ENCODE data around the gene ROMO1. TPM values are rescaled to one million over a fixed set of nuclear protein-coding genes. Genes with fewer than 3 reads are reported as not detected.

The ROMO1 gene
- total and polyA plus RNA-seq, 8 donors, result 38.6 to 310 (median 63.6) TPM

DNA sequence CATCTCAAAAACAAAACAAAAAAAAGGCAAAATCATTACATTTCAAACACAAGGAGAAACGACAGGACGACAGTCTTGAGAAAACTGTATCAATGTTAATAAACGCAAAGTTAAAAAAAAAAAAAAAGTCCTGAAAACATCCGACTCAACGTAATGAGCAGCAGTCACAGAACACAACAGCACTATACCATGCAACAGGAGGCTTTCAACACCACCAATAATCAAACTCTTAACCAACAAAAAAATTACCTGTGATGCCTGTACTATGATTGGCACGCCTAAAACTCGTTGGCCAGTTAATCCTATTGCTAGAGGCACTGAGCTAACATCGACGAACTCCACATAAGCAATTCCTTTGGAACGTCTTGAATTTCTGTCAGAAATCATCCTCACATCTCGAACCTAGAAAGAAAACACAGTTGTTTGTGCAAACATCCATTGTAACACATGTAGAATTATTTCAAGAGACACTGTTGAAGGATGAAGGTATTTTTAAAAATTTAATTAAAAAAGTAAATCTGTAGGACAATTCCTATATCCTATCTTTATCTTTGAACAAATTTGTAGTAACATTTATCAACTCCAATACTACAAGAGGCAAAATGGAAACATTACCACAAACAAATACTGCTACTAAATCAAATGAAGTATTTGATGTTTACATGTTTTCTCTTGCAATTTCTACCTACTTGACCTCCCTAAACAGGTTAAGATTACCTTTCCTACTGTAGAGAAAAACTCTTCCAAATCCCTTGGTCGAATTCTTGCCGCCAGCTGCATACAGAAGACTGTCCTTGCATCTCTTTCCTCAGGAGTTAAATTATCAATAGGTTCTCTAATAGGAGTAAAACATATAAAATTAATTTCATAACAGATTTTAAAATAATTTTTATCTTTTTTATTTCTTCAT lies 25.4 kb downstream of the ROMO1 start:
- no peak overlapping the region for H3K4me3 ChIP-seq
- H3K4me1 ChIP-seq, result peaks cover 0 to 2% (median 0%) of the 10 kb centered on the region in 3 donors
- DNase-seq (no peak), ATAC-seq (no peak), FAIRE-seq (no peak)
- no peak overlapping the region for H3K27ac ChIP-seq
- TF ChIP-seq CTCF (IDR thresholded peaks at IDR 0.05), result no peak
- no peaks in the 10 kb centered on the region for H3K27me3 ChIP-seq
- H3K36me3 ChIP-seq, result peaks cover 10 to 99% (median 85%) of the 10 kb centered on the region in 3 donors
- 81 to 86% methylated on average over 13 of the region's 13 CpGs for WGBS, 2 donors
- intact Hi-C loops (cut with DNase I), result no loop called here
- no peaks in the 10 kb centered on the region for H3K9me3 ChIP-seq

- 94 to 96% methylated on average over 20 of the region's 20 CpGs for WGBS, 2 donors
- peaks cover 12 to 26% (median 15%) of the 10 kb centered on the region in 3 donors for H3K4me1 ChIP-seq
- H3K27ac ChIP-seq, result no peak overlapping the region
- peaks cover 10 to 97% (median 70%) of the 10 kb centered on the region in 3 donors for H3K36me3 ChIP-seq
- no peaks in the 10 kb centered on the region for H3K27me3 ChIP-seq
- H3K9me3 ChIP-seq, result no peaks in the 10 kb centered on the region
- DNase-seq, result no peak
- ATAC-seq, result no peak
- H3K4me3 ChIP-seq, result no peak overlapping the region
- intact Hi-C loops (cut with DNase I), result no loop called here
- FAIRE-seq, result no peak
- no peak for TF ChIP-seq CTCF (IDR thresholded peaks at IDR 0.05)
Measured at GRCh38 chr20:35726842-35727711, 27.9 kb downstream of the ROMO1 start.

DNA sequence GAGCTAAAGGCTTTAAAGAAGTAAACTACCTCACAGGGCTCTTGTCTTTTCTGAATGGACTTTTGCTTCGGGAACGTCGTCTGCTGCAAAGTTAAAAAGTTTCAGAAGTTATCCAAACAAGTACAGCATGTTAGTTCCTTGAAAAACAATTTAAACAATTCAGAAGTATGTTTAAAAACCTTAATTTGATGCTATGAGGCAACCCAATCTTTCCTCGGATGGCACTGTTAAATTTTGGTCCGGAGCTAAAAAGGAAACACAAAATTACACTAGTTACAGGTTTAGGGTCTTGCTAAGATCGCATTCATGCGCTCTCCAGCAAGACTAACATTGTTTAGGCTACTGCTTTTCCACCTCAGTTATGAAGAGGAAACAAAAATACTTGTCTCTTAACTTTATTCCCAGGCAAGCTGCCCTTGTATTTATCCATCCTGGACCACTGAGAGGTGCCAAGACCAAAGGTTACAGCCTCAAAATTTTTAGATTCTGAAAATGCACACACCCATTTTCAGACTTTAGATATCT lies 30.1 kb downstream of the ROMO1 start:
- no peak for FAIRE-seq
- Histone ChIP-seq H3K4me3 (no peak overlapping the region), H3K4me1 (peaks cover 17 to 43% (median 26%) of the 10 kb centered on the region in 3 donors), H3K36me3 (peaks cover 10 to 83% (median 50%) of the 10 kb centered on the region in 3 donors), H3K27ac (no peak overlapping the region), H3K9me3 (no peaks in the 10 kb centered on the region), H3K27me3 (no peaks in the 10 kb centered on the region)
- intact Hi-C loops (cut with DNase I), result no loop called here
- TF ChIP-seq CTCF (IDR thresholded peaks at IDR 0.05), result no peak
- DNase-seq, result no peak
- 69 to 75% methylated on average over 7 of the region's 7 CpGs for WGBS, 2 donors
- no peak for ATAC-seq

DNA sequence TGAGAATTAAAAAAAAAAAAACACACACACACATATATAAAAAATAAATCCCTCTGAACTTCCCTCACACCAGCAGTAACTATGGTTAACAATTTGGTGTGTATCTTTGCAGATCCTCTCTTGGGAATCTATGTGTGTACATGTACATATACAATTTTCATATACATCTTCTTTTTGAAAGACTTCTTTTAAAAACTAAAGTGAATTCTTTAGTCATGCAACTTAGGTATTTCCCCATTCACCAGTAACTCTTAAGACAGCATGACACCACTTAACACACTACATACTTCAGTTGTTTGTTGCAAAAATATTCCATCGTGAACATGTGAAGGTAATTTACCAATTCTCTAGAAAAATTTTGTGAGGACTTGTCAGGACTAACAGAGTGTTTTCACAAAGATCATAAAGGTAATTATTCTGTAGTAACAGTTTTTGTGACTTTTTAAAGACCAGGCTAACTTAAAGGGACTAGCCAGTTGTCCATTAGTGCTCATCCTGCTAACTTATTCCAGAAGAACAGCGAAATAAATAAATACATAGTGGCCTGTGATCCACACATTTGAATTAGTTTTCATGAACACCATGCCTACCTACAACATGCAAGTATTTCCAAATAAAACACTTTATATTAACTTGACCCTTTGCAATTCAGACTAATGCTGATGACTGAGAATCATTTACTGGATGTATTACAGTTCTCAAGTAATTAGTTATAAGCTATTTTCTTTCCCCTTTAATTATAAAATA lies 30.8 kb downstream of the ROMO1 start:
- ATAC-seq (no peak), DNase-seq (no peak), FAIRE-seq (no peak)
- no peaks in the 10 kb centered on the region for H3K9me3 ChIP-seq
- H3K27ac ChIP-seq, result no peak overlapping the region
- TF ChIP-seq CTCF (IDR thresholded peaks at IDR 0.05), result no peak
- H3K27me3 ChIP-seq, result no peaks in the 10 kb centered on the region
- WGBS, 2 donors, result 49 to 55% methylated on average over 2 of the region's 2 CpGs
- intact Hi-C loops (cut with DNase I), result no loop called here
- no peak overlapping the region for H3K4me3 ChIP-seq
- H3K4me1 ChIP-seq, result peaks cover 24 to 50% (median 33%) of the 10 kb centered on the region in 3 donors
- peaks cover 10 to 83% (median 46%) of the 10 kb centered on the region in 3 donors for H3K36me3 ChIP-seq

Data from pancreas (tissue), 10 donors.